CD4-positive, alpha-beta T cell treated with Interleukin-17A for 4 hours (primary cell): ENCODE data around the gene CLMP.

Experiments used
- DNase-seq: peaks from one replicate; pipeline ENCODE4 v3.0.0-alpha.2; 2020; ENCODE audit warnings: mixed read lengths

The CLMP gene

DNA sequence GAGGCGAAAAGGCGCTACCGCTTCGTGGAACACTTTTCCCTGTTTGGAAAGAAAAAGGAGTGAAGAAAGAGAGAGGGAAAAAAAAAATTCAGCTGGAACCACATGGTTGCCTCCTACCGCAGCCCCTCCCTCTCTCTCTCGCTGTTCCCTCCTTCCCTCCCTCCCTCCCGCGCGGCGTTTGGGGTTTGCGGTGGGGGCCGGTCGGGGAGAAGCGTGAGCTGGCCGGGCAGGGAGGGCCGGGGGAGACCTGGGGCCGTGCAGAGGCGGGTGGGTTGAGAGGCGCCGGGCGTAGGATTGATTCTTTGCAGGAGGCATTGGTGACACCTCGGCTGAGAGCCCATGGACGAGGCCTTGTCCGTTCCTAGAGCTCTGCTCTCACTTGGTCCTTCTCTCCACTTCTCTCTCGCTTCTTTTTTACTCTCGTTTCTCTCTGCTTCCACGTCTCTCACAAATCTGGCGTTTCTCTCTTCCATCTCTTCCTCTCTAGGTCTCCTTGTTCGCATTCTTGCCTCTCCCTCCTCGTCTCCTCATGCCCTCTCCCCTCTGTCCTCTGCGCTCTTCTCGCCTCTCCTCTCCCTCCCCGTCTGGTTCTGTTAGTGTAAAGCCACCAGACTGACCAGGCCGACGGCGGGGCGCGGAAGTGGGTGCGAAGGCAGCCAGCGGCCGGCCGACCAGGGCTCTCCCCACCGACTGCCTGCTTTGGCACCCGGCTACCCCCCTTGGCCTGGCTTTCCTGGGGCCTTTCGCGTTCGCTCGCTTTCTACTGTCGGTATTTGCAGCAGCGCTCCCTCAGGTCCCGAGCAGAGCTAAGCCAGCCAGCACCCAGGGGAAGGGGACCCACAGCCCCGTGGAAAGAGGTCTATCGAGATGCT is at the start of gene CLMP:
Gene CLMP (minus strand): TSS at position 61 of the 872 bp plus-strand sequence. CDS start 308 bp downstream, outside the sequence.
- DNase-seq: peak; percentile 4

GRCh38 chr11:123241874-123242543 is 47.0 kb upstream of the CLMP start:
- no peak for DNase-seq

DNA sequence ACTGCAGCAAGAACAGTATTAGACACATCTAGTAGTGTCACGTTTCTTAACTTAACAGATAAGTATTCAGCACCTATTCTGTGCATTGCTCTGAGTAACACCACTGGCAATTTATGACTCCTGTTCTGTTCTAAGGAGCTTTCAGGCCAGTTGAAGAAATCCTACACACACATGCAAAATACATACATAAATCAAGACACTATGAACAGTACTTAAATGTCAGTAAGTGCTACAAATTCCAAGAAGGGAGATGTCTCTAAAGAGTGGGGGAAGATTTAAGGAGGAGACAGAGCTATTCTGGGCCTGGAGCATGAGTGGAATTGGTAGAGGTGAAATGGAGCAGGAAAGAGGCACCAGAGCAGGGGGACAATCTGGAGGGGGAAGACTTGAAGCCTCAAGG is 46.2 kb upstream of the CLMP start:
- no peak for DNase-seq

- DNase-seq: no peak
These were observed 44.4 kb upstream of the CLMP start for GRCh38 chr11:123239191-123240150.

DNA sequence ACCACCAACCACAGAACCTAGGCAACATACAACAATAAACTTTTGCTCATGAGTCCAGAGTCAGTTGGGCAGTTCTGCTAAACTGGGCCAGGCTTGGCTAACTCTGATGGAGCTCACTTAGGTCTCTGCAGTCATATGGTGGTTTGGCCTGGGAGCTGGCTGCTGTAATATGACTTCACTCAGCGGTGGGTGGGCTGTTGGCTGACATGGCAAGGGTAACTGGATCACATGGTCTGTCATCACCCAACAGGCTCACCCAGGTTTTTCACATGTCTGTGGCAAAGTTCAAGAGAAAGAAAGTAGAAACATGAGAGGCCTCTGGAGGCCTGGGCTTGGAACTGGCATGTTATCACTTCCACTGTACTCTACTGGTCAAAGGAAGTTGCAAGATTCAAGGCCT is 43.2 kb upstream of the CLMP start:
- no peak for DNase-seq

DNA sequence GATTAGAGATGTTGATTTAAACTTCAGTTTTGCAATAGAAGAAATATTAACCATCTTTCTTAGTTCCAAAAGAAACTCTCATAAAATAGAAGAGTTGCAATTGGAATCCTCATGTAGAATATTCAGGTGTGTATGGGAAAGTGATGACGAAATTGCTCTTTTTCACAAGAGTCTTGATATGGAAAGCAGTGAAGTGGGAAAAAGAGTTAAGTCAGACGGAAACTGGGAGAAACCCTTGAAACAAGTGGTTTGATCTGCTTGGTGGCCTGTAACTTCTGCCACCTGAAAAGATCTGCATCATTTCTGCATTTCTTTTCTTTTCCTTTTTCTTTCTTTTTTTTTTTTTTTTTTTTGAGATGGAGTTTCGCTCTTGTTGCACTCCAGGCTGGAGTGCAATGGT is 41.8 kb upstream of the CLMP start:
- DNase-seq: no peak

- no peak for DNase-seq
These were observed 40.7 kb upstream of the CLMP start for GRCh38 chr11:123235656-123236261.

GRCh38 chr11:123235117-123235655 is 40.1 kb upstream of the CLMP start:
- peak; percentile 65 for DNase-seq

DNA sequence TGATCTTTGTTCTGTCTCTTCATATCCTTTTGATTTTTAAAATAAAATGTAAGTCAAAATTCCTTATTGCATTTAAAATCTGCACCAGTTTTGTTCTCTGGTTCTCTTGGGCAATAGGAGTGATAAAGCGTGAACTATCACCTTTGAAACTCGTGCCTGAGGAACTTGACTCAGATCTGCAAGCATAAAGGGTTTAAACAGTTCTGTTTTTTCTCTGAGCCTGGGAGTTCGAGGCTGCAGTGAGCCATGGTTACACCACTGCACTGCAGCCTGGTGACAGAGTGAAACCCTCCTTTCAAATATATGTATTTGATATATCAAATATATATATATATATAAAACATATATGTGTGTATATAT is 38.9 kb upstream of the CLMP start:
- DNase-seq: no peak

GRCh38 chr11:123233280-123233974 is 38.4 kb upstream of the CLMP start:
- DNase-seq: no peak

- no peak for DNase-seq
These were observed 36.7 kb upstream of the CLMP start for GRCh38 chr11:123231777-123232176.

- no peak for DNase-seq
These were observed 36.2 kb upstream of the CLMP start for GRCh38 chr11:123231256-123231655.

DNA sequence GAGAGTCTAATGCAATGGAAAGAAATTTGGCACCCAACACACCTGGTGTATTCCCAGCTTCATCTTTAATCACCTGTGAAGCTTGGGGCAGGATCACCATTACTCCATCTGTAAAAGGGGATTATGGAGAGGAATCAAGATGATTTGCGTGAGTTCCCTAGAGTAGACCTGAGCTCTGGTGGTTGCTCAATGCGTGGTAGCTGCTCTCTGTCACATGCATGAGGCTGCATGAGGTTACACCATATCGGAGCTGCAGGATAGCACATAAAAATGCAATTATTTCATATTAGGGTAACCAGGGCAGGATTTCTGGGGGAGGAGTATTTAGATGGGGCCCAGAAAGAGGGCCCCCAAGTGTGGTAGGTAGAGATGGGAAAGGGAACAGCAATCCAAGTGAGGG is 35.3 kb upstream of the CLMP start:
- DNase-seq: no peak

- DNase-seq: no peak
These were observed 33.6 kb upstream of the CLMP start for GRCh38 chr11:123228496-123229163.

- no peak for DNase-seq
These were observed 32.9 kb upstream of the CLMP start for GRCh38 chr11:123227763-123228495.

- no peak for DNase-seq
These were observed 26.5 kb upstream of the CLMP start for GRCh38 chr11:123221584-123221983.

DNA sequence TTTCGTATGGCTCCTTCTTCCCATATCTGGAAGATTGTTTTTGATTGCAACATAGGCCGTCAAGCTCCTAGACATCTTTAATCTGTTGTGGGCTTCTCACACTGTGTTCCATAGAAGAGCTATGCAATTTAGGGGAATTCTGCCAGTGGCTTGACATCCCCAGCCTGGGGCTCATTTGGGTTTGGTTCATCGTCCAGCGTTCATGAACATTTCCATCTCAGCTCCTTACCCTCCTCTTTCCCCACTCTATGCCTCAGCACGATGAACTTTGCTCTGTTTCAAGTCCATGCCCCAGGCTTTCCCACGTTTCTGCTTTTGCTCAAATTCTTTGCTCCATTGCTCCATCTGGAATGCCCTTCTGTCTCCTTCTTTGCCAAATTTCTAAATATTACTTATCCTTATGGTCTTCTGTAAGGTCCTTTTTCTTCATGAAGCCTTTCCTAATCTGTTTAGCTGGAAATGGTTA is 26.1 kb upstream of the CLMP start:
- DNase-seq: no peak

GRCh38 chr11:123219066-123219690 is 24.1 kb upstream of the CLMP start:
- DNase-seq: no peak

DNA sequence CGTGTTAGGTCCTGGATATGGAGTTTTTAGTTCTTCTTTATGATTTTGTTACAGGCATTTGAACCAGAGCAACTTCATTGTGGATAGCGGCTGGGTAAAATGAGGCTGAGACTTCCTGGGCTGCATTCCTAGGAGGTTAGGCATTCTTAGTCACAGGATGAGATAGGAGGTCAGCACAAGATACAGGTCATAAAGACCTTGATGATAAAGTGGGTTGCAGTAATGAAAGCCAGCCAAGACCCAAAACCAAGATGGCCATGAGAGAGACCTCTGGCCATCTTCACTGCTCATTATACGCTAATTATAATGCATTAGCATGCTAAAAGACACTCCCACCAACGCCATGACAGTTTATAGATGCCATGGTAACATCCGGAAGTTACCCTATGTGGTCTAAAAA is 23.4 kb upstream of the CLMP start:
- DNase-seq: no peak

- no peak for DNase-seq
These were observed 22.8 kb upstream of the CLMP start for GRCh38 chr11:123217897-123218296.
